Omental fat pad (tissue), 4 donors: Measurements from ENCODE around the gene BROX. TPM values are rescaled to one million over a fixed set of nuclear protein-coding genes. Genes with fewer than 3 reads are reported as not detected.
A peak's percentile ranks its signal among the peaks of the same experiment; 100 is the strongest.

Experiments used
- ATAC-seq: fragments of 150-250 bp; one replicate; pipeline ENCODE4 v1.9.1; 2016; ENCODE audit warnings: mild to moderate bottlenecking, moderate library complexity; ENCODE audit not compliant: low FRiP score
- DNase-seq: peaks from one replicate; pipeline ENCODE4 v3.0.0-alpha.2; 2019; ENCODE audit warnings: low spot score
- CTCF ChIP-seq, 3 donors: fragments of 450-650 bp; IDR thresholded peaks; one replicate each; pipeline ENCODE4 v1.5.1; 2016 to 2017; ENCODE audit warnings: antibody characterized with exemption in 3 of 3, mild to moderate bottlenecking in 3 of 3, moderate library complexity in 2 of 3
- total RNA-seq, 4 donors: library from RNA; depleted of rRNA; stranded (reverse); fragments of >200 nt; gene quantifications; one replicate each; pipeline ENCODE4 v1.1.0, GENCODE V29; 2016

Gene BROX
- total RNA-seq, 4 donors from 2014 or later, result 23.9 to 53.3 (median 39.8) TPM

GRCh38 chr1:222706815-222707214 is 5.5 kb upstream of the BROX start:
- TF ChIP-seq CTCF (IDR thresholded peaks at IDR 0.05), result no peak
- ATAC-seq, result no peak
- DNase-seq, result no peak

DNA sequence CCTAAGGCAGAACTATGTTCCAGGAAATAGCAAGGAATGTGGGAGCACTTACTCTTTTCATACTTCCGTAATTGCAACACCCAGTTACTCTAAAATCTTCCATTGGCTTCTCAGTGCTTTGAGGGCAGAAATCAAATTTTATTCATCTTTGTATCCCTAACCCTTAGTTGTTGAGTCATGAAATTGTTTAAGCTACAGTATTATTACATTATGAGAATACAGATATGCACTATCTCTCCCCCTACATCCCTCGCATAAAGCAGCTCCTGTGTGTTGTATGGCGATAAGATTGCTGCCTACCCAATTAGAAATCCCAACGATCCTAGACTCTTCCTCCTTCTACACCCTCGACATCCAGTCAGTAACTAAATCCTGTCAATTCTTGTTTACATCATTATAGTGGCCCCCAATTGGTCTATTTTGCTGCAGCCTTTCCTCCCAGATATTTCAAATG is 2.6 kb upstream of the BROX start:
- TF ChIP-seq CTCF (IDR thresholded peaks at IDR 0.05), result no peak
- ATAC-seq, result no peak
- no peak for DNase-seq

DNA sequence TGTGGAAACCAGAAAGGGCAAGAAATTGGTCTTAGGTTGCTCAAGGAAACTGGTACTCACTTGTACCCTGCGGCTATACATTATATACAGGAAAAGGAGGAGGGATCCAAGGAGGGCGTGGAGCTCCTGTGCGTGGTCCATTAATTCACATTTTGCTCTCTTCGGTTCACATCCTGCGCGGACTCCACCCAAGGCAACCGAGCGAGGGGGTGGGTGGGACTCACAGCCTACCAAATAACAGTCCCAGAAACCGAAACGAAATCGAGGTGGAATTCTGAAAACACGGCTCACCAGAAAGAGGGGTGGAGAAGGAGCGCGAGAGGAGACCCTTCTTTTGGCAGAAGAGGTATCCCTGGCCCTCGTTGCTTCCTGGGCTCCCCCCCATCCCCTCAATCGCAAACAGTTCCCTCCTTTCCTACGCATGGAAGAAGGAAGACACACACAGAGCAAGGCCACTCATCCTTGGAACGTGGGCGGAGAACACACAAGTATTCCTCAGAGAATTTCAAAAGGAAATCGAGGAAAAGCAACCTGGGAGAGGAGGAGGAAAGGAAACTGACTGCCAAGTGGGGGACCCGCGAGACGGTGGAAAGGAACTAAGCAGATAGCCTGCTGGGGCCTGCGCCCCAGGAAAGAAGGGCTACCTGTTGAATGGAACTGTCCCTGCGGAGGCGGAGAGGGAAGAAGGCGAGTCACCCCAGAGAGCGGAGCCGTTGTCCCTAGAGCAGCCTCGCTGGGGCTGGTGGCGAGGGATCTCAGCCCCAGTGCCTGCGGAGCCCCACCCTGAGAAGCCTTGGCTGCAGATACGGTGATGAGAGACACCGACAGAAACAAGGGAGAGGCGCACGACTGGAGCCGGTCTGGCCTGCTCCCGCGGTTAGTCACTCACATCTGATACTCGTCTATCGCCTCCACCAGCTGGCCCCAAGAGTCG is 778 bp upstream of the BROX start:
- DNase-seq, result no peak
- peak; percentile 31 for ATAC-seq
- no peak for TF ChIP-seq CTCF (IDR thresholded peaks at IDR 0.05)

DNA sequence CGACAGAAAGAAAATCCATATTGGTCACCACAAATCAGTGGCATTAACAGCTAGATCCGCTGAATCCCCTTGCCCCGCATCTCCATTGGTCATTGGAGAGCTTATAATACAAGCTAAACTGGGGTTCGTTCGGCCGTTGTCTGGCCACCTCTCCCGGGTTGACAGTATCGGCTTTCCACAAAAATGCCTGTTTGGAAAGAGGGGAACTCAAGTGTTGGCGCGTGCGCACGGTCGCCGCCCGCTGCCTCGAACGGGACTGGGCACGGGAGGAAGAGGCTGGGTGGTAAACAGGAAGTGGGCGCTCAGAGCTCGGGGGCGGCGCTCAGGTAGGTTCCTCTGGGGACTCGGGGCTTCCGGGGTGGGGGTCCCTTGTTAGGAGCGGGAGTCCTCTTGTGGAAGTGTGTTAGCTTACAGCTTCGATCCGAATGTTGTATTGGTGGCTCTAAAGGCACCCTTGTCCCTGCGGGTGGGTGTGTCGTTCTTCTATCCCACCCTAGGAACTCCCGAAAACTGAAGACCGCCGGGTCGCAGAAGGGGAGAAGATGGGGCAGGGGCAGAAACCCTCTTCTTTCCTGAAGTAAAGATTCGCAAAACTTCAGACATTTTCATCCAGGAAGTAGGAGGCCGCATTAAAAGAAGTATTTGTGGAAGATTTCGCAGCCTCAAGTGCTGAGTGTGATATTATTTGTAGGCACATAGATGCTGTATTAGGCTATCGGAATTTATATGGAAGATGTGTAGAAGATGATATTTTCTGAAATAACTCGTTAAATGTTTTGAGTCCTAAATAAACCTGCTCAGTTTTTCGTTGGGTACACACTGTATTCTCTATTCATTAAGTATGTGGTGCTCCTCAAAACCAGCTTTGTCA is 962 bp downstream of the BROX start:
- DNase-seq, result peak; percentile 58
- TF ChIP-seq CTCF (IDR thresholded peaks at IDR 0.05), result no peak
- peak; percentile 87 for ATAC-seq

- TF ChIP-seq CTCF (IDR thresholded peaks at IDR 0.05), result no peak
- DNase-seq, result no peak
Measured at GRCh38 chr1:222716393-222716792, 4.0 kb downstream of the BROX start.

GRCh38 chr1:222728746-222729145 is 16.4 kb downstream of the BROX start:
- DNase-seq (no peak), ATAC-seq (no peak)
- no peak for TF ChIP-seq CTCF (IDR thresholded peaks at IDR 0.05)

More at GRCh38 chr1:222716393-222716792, 4.0 kb downstream of the BROX start:
- no peak for ATAC-seq
